SK-N-MC (cell line): Measurements from ENCODE around the gene EMX2.

Experiments used
- EZH2 ChIP-seq: fragments of 200-600 bp; sonication (generic); IDR thresholded peaks from one replicate; pipeline ENCODE4 v1.6.1; 2017; ENCODE audit warnings: antibody characterized with exemption
- FOXP2 ChIP-seq: optimal IDR thresholded peaks from 2 replicates; pipeline ENCODE3; 2011; ENCODE audit warnings: mild to moderate bottlenecking, moderate library complexity; ENCODE audit not compliant: insufficient read depth; ENCODE audit errors: extremely low read length, control extremely low read depth
- POLR2AphosphoS5 ChIP-seq: IDR thresholded peaks from 2 replicates; pipeline ENCODE4 v1.6.1; 2012; ENCODE audit warnings: mild to moderate bottlenecking, low read depth, low read length, borderline replicate concordance

GRCh38 chr10:117504562-117504961 is 38.0 kb upstream of the EMX2 start:
- TF ChIP-seq POLR2AphosphoS5 = no peak
- no peak for TF ChIP-seq EZH2
- TF ChIP-seq FOXP2 = no peak
